OCI-LY1 (cell line): ENCODE measurements around the gene FTHL17.

Experiments
- H2AFZ ChIP-seq: fragments of 200-600 bp; sonication (generic), shearing (Covaris generic); 2 replicates; pipeline ENCODE4 v1.6.0; 2014; ENCODE audit warnings: antibody characterized with exemption, mild to moderate bottlenecking, low read length
- H3F3A ChIP-seq: fragments of 200-600 bp; sonication (generic), shearing (Covaris generic); 2 replicates; pipeline ENCODE4 v1.6.0; 2014; ENCODE audit warnings: mild to moderate bottlenecking, antibody characterized with exemption, low read length, moderate library complexity; ENCODE audit not compliant: insufficient read depth
- H3K27ac ChIP-seq: fragments of 200-600 bp; sonication (generic); 2 replicates; pipeline ENCODE4 v1.5.1; 2014; ENCODE audit warnings: low read length, mixed run types, mild to moderate bottlenecking, low read depth; ENCODE audit not compliant: poor library complexity, severe bottlenecking
- H3K27me3 ChIP-seq: fragments of 200-600 bp; sonication (generic); 2 replicates; pipeline ENCODE4 v1.6.0; 2014; ENCODE audit warnings: antibody characterized with exemption, mild to moderate bottlenecking, low read length, moderate library complexity; ENCODE audit not compliant: insufficient read depth
- H3K36me3 ChIP-seq: fragments of 200-600 bp; sonication (generic); 2 replicates; pipeline ENCODE4 v1.6.1; 2014; ENCODE audit warnings: mild to moderate bottlenecking, antibody characterized with exemption, low read length, moderate library complexity, mixed read lengths; ENCODE audit not compliant: insufficient read depth
- H3K4me1 ChIP-seq: fragments of 200-600 bp; sonication (generic); 2 replicates; pipeline ENCODE4 v1.5.1; 2014; ENCODE audit warnings: mild to moderate bottlenecking, low read length, moderate library complexity; ENCODE audit not compliant: insufficient read depth, severe bottlenecking
- H3K4me2 ChIP-seq: fragments of 200-600 bp; sonication (generic), shearing (Covaris generic); 2 replicates; pipeline ENCODE4 v1.6.1; 2014; ENCODE audit warnings: low read length
- H3K4me3 ChIP-seq: fragments of 200-600 bp; sonication (generic); 2 replicates; pipeline ENCODE4 v1.5.1; 2014; ENCODE audit warnings: low read length, low read depth, mild to moderate bottlenecking, mixed read lengths; ENCODE audit not compliant: poor library complexity, severe bottlenecking
- H3K79me2 ChIP-seq: fragments of 200-600 bp; shearing (Covaris generic); 2 replicates; pipeline ENCODE4 v1.6.1; 2016; ENCODE audit warnings: mixed run types, low read length, mixed read lengths; ENCODE audit not compliant: insufficient read depth
- H3K9ac ChIP-seq: fragments of 200-600 bp; sonication (generic), shearing (Covaris generic); 2 replicates; pipeline ENCODE4 v1.6.1; 2014; ENCODE audit warnings: mild to moderate bottlenecking, low read length, mixed read lengths
- H3K9me2 ChIP-seq: fragments of 200-600 bp; sonication (generic), shearing (Covaris generic); 2 replicates; pipeline ENCODE4 v1.6.1; 2014; ENCODE audit warnings: low read depth, mild to moderate bottlenecking, low read length, mixed read lengths
- H3K9me3 ChIP-seq: fragments of 200-600 bp; shearing (Covaris generic); 2 replicates; pipeline ENCODE4 v1.6.1; 2014; ENCODE audit warnings: low read length, mixed read lengths
- H4K20me1 ChIP-seq: fragments of 200-600 bp; sonication (generic), shearing (Covaris generic); 2 replicates; pipeline ENCODE4 v1.6.0; 2016; ENCODE audit warnings: mild to moderate bottlenecking, low read length; ENCODE audit not compliant: insufficient read depth
- CTCF ChIP-seq: fragments of 200-600 bp; sonication (generic), shearing (Covaris generic); IDR thresholded peaks from 2 replicates; pipeline ENCODE4 v1.5.1; 2017; ENCODE audit warnings: mild to moderate bottlenecking, antibody characterized with exemption, low read length, moderate library complexity, mixed read lengths
- EZH2 ChIP-seq: fragments of 200-600 bp; sonication (generic), shearing (Covaris generic); IDR thresholded peaks from 2 replicates; pipeline ENCODE4 v1.8.0; 2017; ENCODE audit warnings: borderline replicate concordance, mixed run types, mild to moderate bottlenecking, antibody characterized with exemption, low read length, moderate library complexity, mixed read lengths

The FTHL17 gene

DNA sequence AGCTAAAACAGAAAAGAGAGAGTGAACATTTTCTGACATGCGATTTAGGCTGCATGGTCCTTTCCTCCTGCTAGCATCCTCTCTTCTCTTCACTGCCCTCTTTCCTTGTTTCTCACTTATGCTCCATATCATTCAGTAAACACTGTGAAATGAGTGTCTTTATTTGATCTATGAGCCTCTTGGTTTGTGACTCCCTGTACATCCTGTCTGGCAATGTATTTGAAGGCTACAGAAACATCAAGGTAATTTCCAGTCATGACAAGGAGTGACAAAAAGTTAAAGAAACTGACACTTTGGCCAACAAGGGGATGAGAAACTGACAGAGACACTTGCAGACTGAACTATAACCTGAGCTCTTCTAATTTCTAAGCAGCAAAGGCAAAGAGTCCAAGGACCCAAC lies 8.7 kb downstream of the FTHL17 start:
- H3K4me3 ChIP-seq = no peak overlapping the region
- H3K27ac ChIP-seq = no peak overlapping the region
- no peak overlapping the region for H2AFZ ChIP-seq
- no peaks in the 10 kb centered on the region for H3K27me3 ChIP-seq
- no peaks in the 10 kb centered on the region for H3K9me3 ChIP-seq
- no peaks in the 10 kb centered on the region for H3K9me2 ChIP-seq
- no peaks in the 10 kb centered on the region for H3K36me3 ChIP-seq
- H3K9ac ChIP-seq = no peak overlapping the region
- TF ChIP-seq EZH2 (no peak), CTCF (no peak)
- H4K20me1 ChIP-seq = no peaks in the 10 kb centered on the region
- H3K79me2 ChIP-seq = no peaks in the 10 kb centered on the region
- no peak overlapping the region for H3K4me2 ChIP-seq
- H3K4me1 ChIP-seq = no peaks in the 10 kb centered on the region
- H3F3A ChIP-seq = no peaks in the 10 kb centered on the region

DNA sequence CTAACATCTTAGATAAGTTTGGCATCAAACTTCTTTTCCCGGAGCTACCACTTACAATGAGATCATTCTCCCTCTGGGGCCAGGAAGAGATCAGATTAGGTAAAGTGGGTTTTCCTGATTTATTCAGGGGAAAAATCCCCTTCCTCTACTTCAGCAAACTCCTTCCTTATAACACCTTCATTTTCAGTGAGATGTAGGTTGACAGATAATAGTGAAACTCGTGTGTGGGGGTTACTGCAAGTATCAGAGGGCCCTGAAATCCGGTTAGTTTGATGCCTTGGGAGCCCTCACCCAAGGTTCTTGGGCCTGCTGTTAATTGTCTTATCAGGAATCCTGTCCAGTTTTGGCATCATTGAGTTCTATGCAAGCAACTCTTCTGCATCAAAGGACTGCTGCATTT lies 10.8 kb downstream of the FTHL17 start:
- Histone ChIP-seq H3K27ac (no peak overlapping the region), H3K79me2 (no peaks in the 10 kb centered on the region), H2AFZ (no peak overlapping the region), H4K20me1 (no peaks in the 10 kb centered on the region), H3K9me2 (no peaks in the 10 kb centered on the region), H3F3A (no peaks in the 10 kb centered on the region), H3K9me3 (no peaks in the 10 kb centered on the region), H3K27me3 (no peaks in the 10 kb centered on the region), H3K9ac (no peak overlapping the region), H3K4me2 (no peak overlapping the region), H3K4me1 (no peaks in the 10 kb centered on the region), H3K4me3 (no peak overlapping the region), H3K36me3 (no peaks in the 10 kb centered on the region)
- TF ChIP-seq EZH2 (no peak), CTCF (no peak)

DNA sequence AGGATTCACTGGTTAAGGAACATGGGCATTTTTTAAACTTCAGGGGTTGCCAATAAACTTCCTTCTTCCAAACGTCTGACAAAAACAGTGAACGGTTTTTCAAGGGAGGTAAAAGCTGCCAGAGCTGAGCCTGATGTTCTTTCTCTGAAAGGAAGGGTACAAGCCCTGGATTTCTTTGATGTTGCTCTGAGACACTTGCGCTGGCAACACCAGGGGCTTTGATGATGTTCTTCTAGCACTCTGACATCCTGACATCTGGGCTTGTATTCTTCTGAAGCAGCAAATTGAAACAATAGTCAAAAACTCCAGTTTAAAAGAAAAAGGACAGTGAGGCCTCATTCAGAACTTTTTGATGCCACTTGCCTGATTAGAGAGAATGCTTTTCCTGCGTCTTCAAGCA lies 11.8 kb downstream of the FTHL17 start:
- no peaks in the 10 kb centered on the region for H3K9me2 ChIP-seq
- H3K4me2 ChIP-seq = no peak overlapping the region
- no peak overlapping the region for H3K27ac ChIP-seq
- H3K27me3 ChIP-seq = no peaks in the 10 kb centered on the region
- no peaks in the 10 kb centered on the region for H3F3A ChIP-seq
- TF ChIP-seq EZH2 (no peak), CTCF (no peak)
- H3K9ac ChIP-seq = no peak overlapping the region
- no peaks in the 10 kb centered on the region for H3K79me2 ChIP-seq
- H3K4me1 ChIP-seq = no peaks in the 10 kb centered on the region
- no peaks in the 10 kb centered on the region for H3K9me3 ChIP-seq
- no peaks in the 10 kb centered on the region for H4K20me1 ChIP-seq
- H3K36me3 ChIP-seq = no peaks in the 10 kb centered on the region
- no peak overlapping the region for H2AFZ ChIP-seq
- no peak overlapping the region for H3K4me3 ChIP-seq
